HepG2 (cell line): ENCODE data around the gene ADCY5. TPM values are rescaled to one million over a fixed set of nuclear protein-coding genes. Genes with fewer than 3 reads are reported as not detected.

Experiments used
- HOMEZ ChIP-seq: IDR thresholded peaks from 2 replicates; pipeline ENCODE4 v1.6.1; 2016; ENCODE audit warnings: low read depth
- ISL2 ChIP-seq: sonication (generic); formaldehyde crosslinking; IDR thresholded peaks from 2 replicates; pipeline ENCODE4 v1.5.0; 2020; ENCODE audit warnings: missing genetic modification reagents
- MAX ChIP-seq: IDR thresholded peaks from 2 replicates; pipeline ENCODE4 v1.6.1; 2012; ENCODE audit warnings: inconsistent platforms
- MYC ChIP-seq: sonication (generic); formaldehyde crosslinking; IDR thresholded peaks from 2 replicates; pipeline ENCODE4 v1.9.0; 2021; ENCODE audit warnings: missing genetic modification reagents, borderline replicate concordance
- NFKBIZ ChIP-seq: IDR thresholded peaks from 2 replicates; pipeline ENCODE4 v1.6.1; 2018; ENCODE audit warnings: missing genetic modification reagents, missing compliant biosample characterization
- PHF8 ChIP-seq: sonication (generic); formaldehyde crosslinking; IDR thresholded peaks from 2 replicates; pipeline ENCODE4 v1.5.0; 2020; ENCODE audit warnings: missing genetic modification reagents
- SCMH1 ChIP-seq: sonication (generic); formaldehyde crosslinking; IDR thresholded peaks from 2 replicates; pipeline ENCODE4 v1.9.0; 2021; ENCODE audit warnings: missing genetic modification reagents, mild to moderate bottlenecking, borderline replicate concordance
- SP140L ChIP-seq: sonication (generic); formaldehyde crosslinking; IDR thresholded peaks from 2 replicates; pipeline ENCODE4 v1.4.0; 2020; ENCODE audit warnings: missing genetic modification reagents, borderline replicate concordance
- XRCC5 ChIP-seq: fragments of 200-400 bp; formaldehyde crosslinking; optimal IDR thresholded peaks from 2 replicates; pipeline ENCODE3; 2017; ENCODE audit warnings: mild to moderate bottlenecking, low read length
- ZBTB25 ChIP-seq: IDR thresholded peaks from 2 replicates; pipeline ENCODE4 v1.6.1; 2018; ENCODE audit warnings: missing genetic modification reagents
- ZC3H13 ChIP-seq: sonication (generic); formaldehyde crosslinking; IDR thresholded peaks from 2 replicates; pipeline ENCODE4 v1.8.1; 2023; ENCODE audit warnings: mild to moderate bottlenecking, missing genetic modification reagents, moderate library complexity
- ZMAT3 ChIP-seq: sonication (generic); formaldehyde crosslinking; conservative IDR thresholded peaks from 2 replicates; pipeline ENCODE4 v1.7.0; 2021; ENCODE audit warnings: missing genetic modification reagents
- ZNF274 ChIP-seq: sonication (generic); formaldehyde crosslinking; IDR thresholded peaks from 2 replicates; pipeline ENCODE4 v1.5.1; 2020; ENCODE audit warnings: mild to moderate bottlenecking, missing genetic modification reagents
- ZNF317 ChIP-seq: sonication (generic); formaldehyde crosslinking; IDR thresholded peaks from 2 replicates; pipeline ENCODE4 v1.5.0; 2020; ENCODE audit warnings: mild to moderate bottlenecking, missing genetic modification reagents
- ZNF574 ChIP-seq: sonication (generic); formaldehyde crosslinking; IDR thresholded peaks from 2 replicates; pipeline ENCODE4 v1.4.0; 2020; ENCODE audit warnings: missing genetic modification reagents
- polyA plus RNA-seq, 8 experiments: library from polyadenylated mRNA; depleted of rRNA in 3 of 8; stranded (reverse) in 7 of 8; unstranded in 1 of 8; fragments of >200 nt; fragmentation: Illumina TruSeq in 4 of 8; extraction: Trizol in 4 of 8; gene quantifications; 2 replicates each; pipeline versions ENCODE4 v1.2.1 to v1.2.3, GENCODE V29; 2011 to 2016; ENCODE audit warnings: low read depth in 4 of 8, missing spikeins in 1 of 8, mixed read lengths in 1 of 8; ENCODE audit not compliant: insufficient read depth in 1 of 8
- total RNA-seq, 5 experiments: library from RNA; depleted of rRNA; stranded (reverse); fragments of >200 nt; fragmentation: Illumina TruSeq; extraction: Trizol; gene quantifications; 2 replicates each; pipeline ENCODE4 v1.2.3, GENCODE V29; 2016; ENCODE audit warnings: low read depth in 1 of 5
- TF ChIP-seq, protein P1 (sequence below): sonication (generic); formaldehyde crosslinking; IDR thresholded peaks from 2 replicates; pipeline ENCODE4 v1.5.0; 2020; ENCODE audit warnings: missing genetic modification reagents
- TF ChIP-seq, protein P2 (sequence below): sonication (generic); formaldehyde crosslinking; IDR thresholded peaks from 2 replicates; pipeline ENCODE4 v1.8.0; 2022; ENCODE audit warnings: mild to moderate bottlenecking, missing genetic modification reagents, moderate library complexity
- TF ChIP-seq, protein P3 (sequence below): sonication (generic); formaldehyde crosslinking; IDR thresholded peaks from 2 replicates; pipeline ENCODE4 v1.5.0; 2020; ENCODE audit warnings: mild to moderate bottlenecking, missing genetic modification reagents

The ADCY5 gene
- total and polyA plus RNA-seq, 2 of the 13 experiments (the other 11 are each of a cell fraction or from before 2014, with no cell fraction given) = not detected

GRCh38 chr3:123328851-123329635 lies 119.8 kb downstream of the ADCY5 start (continued):
- TF ChIP-seq PHF8 (CRISPR knock-in tag) (no peak), ZNF574 (CRISPR knock-in tag) (0 out of 2 replicates have a peak, but pooled peaks have one; percentile 30), XRCC5 (peak; percentile 33), ZC3H13 (CRISPR knock-in tag) (no peak), ZBTB25 (CRISPR knock-in tag) (no peak), ZNF317 (CRISPR knock-in tag) (no peak), MAX (no peak; the same call in 1 of the 2 replicates), HOMEZ (CRISPR knock-in tag) (no peak), SCMH1 (CRISPR knock-in tag) (no peak), NFKBIZ (CRISPR knock-in tag) (no peak), MYC (CRISPR knock-in tag) (0 out of 2 replicates have a peak, but pooled peaks have one; percentile 12), ISL2 (CRISPR knock-in tag) (0 out of 2 replicates have a peak, but pooled peaks have one; percentile 18), SP140L (CRISPR knock-in tag) (no peak), ZMAT3 (CRISPR knock-in tag) (no peak), ZNF274 (CRISPR knock-in tag) (0 out of 2 replicates have a peak, but pooled peaks have one; percentile 19)
- TF ChIP-seq, protein P1, sequence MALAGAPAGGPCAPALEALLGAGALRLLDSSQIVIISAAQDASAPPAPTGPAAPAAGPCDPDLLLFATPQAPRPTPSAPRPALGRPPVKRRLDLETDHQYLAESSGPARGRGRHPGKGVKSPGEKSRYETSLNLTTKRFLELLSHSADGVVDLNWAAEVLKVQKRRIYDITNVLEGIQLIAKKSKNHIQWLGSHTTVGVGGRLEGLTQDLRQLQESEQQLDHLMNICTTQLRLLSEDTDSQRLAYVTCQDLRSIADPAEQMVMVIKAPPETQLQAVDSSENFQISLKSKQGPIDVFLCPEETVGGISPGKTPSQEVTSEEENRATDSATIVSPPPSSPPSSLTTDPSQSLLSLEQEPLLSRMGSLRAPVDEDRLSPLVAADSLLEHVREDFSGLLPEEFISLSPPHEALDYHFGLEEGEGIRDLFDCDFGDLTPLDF = no peak
- TF ChIP-seq, protein P2, sequence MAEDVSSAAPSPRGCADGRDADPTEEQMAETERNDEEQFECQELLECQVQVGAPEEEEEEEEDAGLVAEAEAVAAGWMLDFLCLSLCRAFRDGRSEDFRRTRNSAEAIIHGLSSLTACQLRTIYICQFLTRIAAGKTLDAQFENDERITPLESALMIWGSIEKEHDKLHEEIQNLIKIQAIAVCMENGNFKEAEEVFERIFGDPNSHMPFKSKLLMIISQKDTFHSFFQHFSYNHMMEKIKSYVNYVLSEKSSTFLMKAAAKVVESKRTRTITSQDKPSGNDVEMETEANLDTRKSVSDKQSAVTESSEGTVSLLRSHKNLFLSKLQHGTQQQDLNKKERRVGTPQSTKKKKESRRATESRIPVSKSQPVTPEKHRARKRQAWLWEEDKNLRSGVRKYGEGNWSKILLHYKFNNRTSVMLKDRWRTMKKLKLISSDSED (CRISPR knock-in tag) = no peak
- TF ChIP-seq, protein P3, sequence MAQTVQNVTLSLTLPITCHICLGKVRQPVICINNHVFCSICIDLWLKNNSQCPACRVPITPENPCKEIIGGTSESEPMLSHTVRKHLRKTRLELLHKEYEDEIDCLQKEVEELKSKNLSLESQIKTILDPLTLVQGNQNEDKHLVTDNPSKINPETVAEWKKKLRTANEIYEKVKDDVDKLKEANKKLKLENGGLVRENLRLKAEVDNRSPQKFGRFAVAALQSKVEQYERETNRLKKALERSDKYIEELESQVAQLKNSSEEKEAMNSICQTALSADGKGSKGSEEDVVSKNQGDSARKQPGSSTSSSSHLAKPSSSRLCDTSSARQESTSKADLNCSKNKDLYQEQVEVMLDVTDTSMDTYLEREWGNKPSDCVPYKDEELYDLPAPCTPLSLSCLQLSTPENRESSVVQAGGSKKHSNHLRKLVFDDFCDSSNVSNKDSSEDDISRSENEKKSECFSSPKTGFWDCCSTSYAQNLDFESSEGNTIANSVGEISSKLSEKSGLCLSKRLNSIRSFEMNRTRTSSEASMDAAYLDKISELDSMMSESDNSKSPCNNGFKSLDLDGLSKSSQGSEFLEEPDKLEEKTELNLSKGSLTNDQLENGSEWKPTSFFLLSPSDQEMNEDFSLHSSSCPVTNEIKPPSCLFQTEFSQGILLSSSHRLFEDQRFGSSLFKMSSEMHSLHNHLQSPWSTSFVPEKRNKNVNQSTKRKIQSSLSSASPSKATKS (CRISPR knock-in tag) = no peak
